HepG2 (cell line): Measurements from ENCODE around the gene RANBP3. TPM values are rescaled to one million over a fixed set of nuclear protein-coding genes. Genes with fewer than 3 reads are reported as not detected.

Experiments used
- ATF5 ChIP-seq: sonication (generic); formaldehyde crosslinking; IDR thresholded peaks from 2 replicates; pipeline ENCODE4 v1.4.0; 2020; ENCODE audit warnings: mild to moderate bottlenecking, low read depth, missing genetic modification reagents
- CBX1 ChIP-seq: IDR thresholded peaks from one replicate; pipeline ENCODE4 v1.6.1; 2016; ENCODE audit warnings: antibody characterized with exemption, low read depth
- GTF2F1 ChIP-seq: fragments of 150-350 bp; IDR thresholded peaks from 2 replicates; pipeline ENCODE4 v1.6.1; 2014; ENCODE audit warnings: low read length
- HOXD1 ChIP-seq: sonication (generic); formaldehyde crosslinking; IDR thresholded peaks from 2 replicates; pipeline ENCODE4 v1.5.0; 2020; ENCODE audit warnings: missing genetic modification reagents
- KDM5B ChIP-seq: sonication (generic); formaldehyde crosslinking; IDR thresholded peaks from 2 replicates; pipeline ENCODE4 v1.4.0; 2020; ENCODE audit warnings: missing genetic modification reagents, mild to moderate bottlenecking, borderline replicate concordance
- KLF12 ChIP-seq: sonication (generic); formaldehyde crosslinking; IDR thresholded peaks from 2 replicates; pipeline ENCODE4 v1.4.0; 2020; ENCODE audit warnings: missing genetic modification reagents, borderline replicate concordance
- MED1 ChIP-seq: sonication (generic); formaldehyde crosslinking; IDR thresholded peaks from 2 replicates; pipeline ENCODE4 v1.4.0; 2020; ENCODE audit warnings: missing genetic modification reagents
- POLR2AphosphoS2 ChIP-seq: IDR thresholded peaks from 2 replicates; pipeline ENCODE4 v1.6.1; 2011; ENCODE audit warnings: low read depth, low read length, improper control_type of control experiment
- POLR2G ChIP-seq: fragments of 200-400 bp; formaldehyde crosslinking; IDR thresholded peaks from 2 replicates; pipeline ENCODE4 v1.6.1; 2018; ENCODE audit warnings: mild to moderate bottlenecking, low read depth, low read length, moderate library complexity
- REXO4 ChIP-seq: sonication (generic); formaldehyde crosslinking; IDR thresholded peaks from 2 replicates; pipeline ENCODE4 v1.8.0; 2022; ENCODE audit warnings: missing genetic modification reagents, mild to moderate bottlenecking, borderline replicate concordance
- SNAPC2 ChIP-seq: sonication (generic); formaldehyde crosslinking; IDR thresholded peaks from 2 replicates; pipeline ENCODE4 v1.8.1; 2022; ENCODE audit warnings: mild to moderate bottlenecking, missing genetic modification reagents
- TMF1 ChIP-seq: sonication (generic); formaldehyde crosslinking; IDR thresholded peaks from 2 replicates; pipeline ENCODE4 v1.8.1; 2022; ENCODE audit warnings: low read depth, missing genetic modification reagents
- ZFY ChIP-seq: sonication (generic); formaldehyde crosslinking; IDR thresholded peaks from 2 replicates; pipeline ENCODE4 v1.4.0; 2020; ENCODE audit warnings: missing genetic modification reagents
- ZNF12 ChIP-seq: sonication (generic); formaldehyde crosslinking; IDR thresholded peaks from 2 replicates; pipeline ENCODE4 v1.5.0; 2020; ENCODE audit warnings: missing genetic modification reagents
- ZNF354B ChIP-seq: sonication (generic); formaldehyde crosslinking; IDR thresholded peaks from 2 replicates; pipeline ENCODE4 v1.8.0; 2022; ENCODE audit warnings: mild to moderate bottlenecking, missing genetic modification reagents
- ZNF441 ChIP-seq: sonication (generic); formaldehyde crosslinking; IDR thresholded peaks from 2 replicates; pipeline ENCODE4 v1.7.0; 2021; ENCODE audit warnings: missing genetic modification reagents, borderline replicate concordance
- ZNF550 ChIP-seq: sonication (generic); formaldehyde crosslinking; IDR thresholded peaks from 2 replicates; pipeline ENCODE4 v1.4.0; 2020; ENCODE audit warnings: mild to moderate bottlenecking, missing genetic modification reagents, borderline replicate concordance
- ZSCAN21 ChIP-seq: sonication (generic); formaldehyde crosslinking; IDR thresholded peaks from 2 replicates; pipeline ENCODE4 v1.8.0; 2022; ENCODE audit warnings: mild to moderate bottlenecking, missing genetic modification reagents, moderate library complexity, borderline replicate concordance
- ZSCAN31 ChIP-seq: sonication (generic); formaldehyde crosslinking; IDR thresholded peaks from 2 replicates; pipeline ENCODE4 v1.5.0; 2020; ENCODE audit warnings: low read depth, mild to moderate bottlenecking, missing genetic modification reagents
- polyA plus RNA-seq, 8 experiments: library from polyadenylated mRNA; depleted of rRNA in 3 of 8; stranded (reverse) in 7 of 8; unstranded in 1 of 8; fragments of >200 nt; fragmentation: Illumina TruSeq in 4 of 8; extraction: Trizol in 4 of 8; gene quantifications; 2 replicates each; pipeline versions ENCODE4 v1.2.1 to v1.2.3, GENCODE V29; 2011 to 2016; ENCODE audit warnings: low read depth in 4 of 8, missing spikeins in 1 of 8, mixed read lengths in 1 of 8; ENCODE audit not compliant: insufficient read depth in 1 of 8
- total RNA-seq, 5 experiments: library from RNA; depleted of rRNA; stranded (reverse); fragments of >200 nt; fragmentation: Illumina TruSeq; extraction: Trizol; gene quantifications; 2 replicates each; pipeline ENCODE4 v1.2.3, GENCODE V29; 2016; ENCODE audit warnings: low read depth in 1 of 5
- TF ChIP-seq, protein P1 (sequence below): sonication (generic); formaldehyde crosslinking; IDR thresholded peaks from 2 replicates; pipeline ENCODE4 v1.5.1; 2020; ENCODE audit warnings: mild to moderate bottlenecking, missing genetic modification reagents, moderate library complexity
- TF ChIP-seq, protein P2 (sequence below), 2 experiments: sonication (generic) in 1 of 2; formaldehyde crosslinking in 1 of 2; IDR thresholded peaks; 2 replicates each; pipeline versions ENCODE4 v1.4.0 to v1.6.1; 2018 to 2020; ENCODE audit warnings: missing genetic modification reagents in 2 of 2, borderline replicate concordance in 1 of 2, low read depth in 1 of 2, mild to moderate bottlenecking in 1 of 2, missing biosample characterization in 1 of 2
- TF ChIP-seq, protein P3 (sequence below): sonication (generic); formaldehyde crosslinking; IDR thresholded peaks from 2 replicates; pipeline ENCODE4 v1.8.1; 2023; ENCODE audit warnings: missing genetic modification reagents, inconsistent platforms, borderline replicate concordance

Gene RANBP3
- total and polyA plus RNA-seq, 2 of the 13 experiments (the other 11 are each of a cell fraction or from before 2014, with no cell fraction given), result 39.5 to 149 TPM

GRCh38 chr19:5905114-5905778, 72.7 kb downstream of the RANBP3 start (continued):
- TF ChIP-seq, protein P1, sequence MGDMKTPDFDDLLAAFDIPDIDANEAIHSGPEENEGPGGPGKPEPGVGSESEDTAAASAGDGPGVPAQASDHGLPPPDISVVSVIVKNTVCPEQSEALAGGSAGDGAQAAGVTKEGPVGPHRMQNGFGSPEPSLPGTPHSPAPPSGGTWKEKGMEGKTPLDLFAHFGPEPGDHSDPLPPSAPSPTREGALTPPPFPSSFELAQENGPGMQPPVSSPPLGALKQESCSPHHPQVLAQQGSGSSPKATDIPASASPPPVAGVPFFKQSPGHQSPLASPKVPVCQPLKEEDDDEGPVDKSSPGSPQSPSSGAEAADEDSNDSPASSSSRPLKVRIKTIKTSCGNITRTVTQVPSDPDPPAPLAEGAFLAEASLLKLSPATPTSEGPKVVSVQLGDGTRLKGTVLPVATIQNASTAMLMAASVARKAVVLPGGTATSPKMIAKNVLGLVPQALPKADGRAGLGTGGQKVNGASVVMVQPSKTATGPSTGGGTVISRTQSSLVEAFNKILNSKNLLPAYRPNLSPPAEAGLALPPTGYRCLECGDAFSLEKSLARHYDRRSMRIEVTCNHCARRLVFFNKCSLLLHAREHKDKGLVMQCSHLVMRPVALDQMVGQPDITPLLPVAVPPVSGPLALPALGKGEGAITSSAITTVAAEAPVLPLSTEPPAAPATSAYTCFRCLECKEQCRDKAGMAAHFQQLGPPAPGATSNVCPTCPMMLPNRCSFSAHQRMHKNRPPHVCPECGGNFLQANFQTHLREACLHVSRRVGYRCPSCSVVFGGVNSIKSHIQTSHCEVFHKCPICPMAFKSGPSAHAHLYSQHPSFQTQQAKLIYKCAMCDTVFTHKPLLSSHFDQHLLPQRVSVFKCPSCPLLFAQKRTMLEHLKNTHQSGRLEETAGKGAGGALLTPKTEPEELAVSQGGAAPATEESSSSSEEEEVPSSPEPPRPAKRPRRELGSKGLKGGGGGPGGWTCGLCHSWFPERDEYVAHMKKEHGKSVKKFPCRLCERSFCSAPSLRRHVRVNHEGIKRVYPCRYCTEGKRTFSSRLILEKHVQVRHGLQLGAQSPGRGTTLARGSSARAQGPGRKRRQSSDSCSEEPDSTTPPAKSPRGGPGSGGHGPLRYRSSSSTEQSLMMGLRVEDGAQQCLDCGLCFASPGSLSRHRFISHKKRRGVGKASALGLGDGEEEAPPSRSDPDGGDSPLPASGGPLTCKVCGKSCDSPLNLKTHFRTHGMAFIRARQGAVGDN (CRISPR knock-in tag), result no peak
- TF ChIP-seq SNAPC2 (CRISPR knock-in tag) (0 out of 2 replicates have a peak, but pooled peaks have one; percentile 1), GTF2F1 (no peak), POLR2AphosphoS2 (no peak), ZNF12 (no peak), ZFY (CRISPR knock-in tag) (peak; percentile 51), ZNF441 (0 out of 2 replicates have a peak, but pooled peaks have one; percentile 46), KDM5B (CRISPR knock-in tag) (no peak), CBX1 (peak; percentile 12), REXO4 (CRISPR knock-in tag) (0 out of 2 replicates have a peak, but pooled peaks have one; percentile 46), ZNF354B (CRISPR knock-in tag) (no peak), ATF5 (CRISPR knock-in tag) (no peak), ZSCAN31 (CRISPR knock-in tag) (0 out of 2 replicates have a peak, but pooled peaks have one; percentile 9), KLF12 (CRISPR knock-in tag) (no peak), HOXD1 (CRISPR knock-in tag) (no peak), MED1 (peak; percentile 3; the same call in 1 of the 2 replicates), TMF1 (CRISPR knock-in tag) (0 out of 2 replicates have a peak, but pooled peaks have one; percentile 2), POLR2G (peak; percentile 51; the same call in 1 of the 2 replicates), ZNF550 (CRISPR knock-in tag) (no peak), ZSCAN21 (CRISPR knock-in tag) (0 out of 2 replicates have a peak, but pooled peaks have one; percentile 1)
- TF ChIP-seq, protein P2, sequence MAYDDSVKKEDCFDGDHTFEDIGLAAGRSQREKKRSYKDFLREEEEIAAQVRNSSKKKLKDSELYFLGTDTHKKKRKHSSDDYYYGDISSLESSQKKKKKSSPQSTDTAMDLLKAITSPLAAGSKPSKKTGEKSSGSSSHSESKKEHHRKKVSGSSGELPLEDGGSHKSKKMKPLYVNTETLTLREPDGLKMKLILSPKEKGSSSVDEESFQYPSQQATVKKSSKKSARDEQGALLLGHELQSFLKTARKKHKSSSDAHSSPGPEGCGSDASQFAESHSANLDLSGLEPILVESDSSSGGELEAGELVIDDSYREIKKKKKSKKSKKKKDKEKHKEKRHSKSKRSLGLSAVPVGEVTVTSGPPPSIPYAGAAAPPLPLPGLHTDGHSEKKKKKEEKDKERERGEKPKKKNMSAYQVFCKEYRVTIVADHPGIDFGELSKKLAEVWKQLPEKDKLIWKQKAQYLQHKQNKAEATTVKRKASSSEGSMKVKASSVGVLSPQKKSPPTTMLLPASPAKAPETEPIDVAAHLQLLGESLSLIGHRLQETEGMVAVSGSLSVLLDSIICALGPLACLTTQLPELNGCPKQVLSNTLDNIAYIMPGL (CRISPR knock-in tag; IDR thresholded peaks at IDR 0.05; ENCODE audit: borderline replicate concordance in 1 of 2, low read depth in 1 of 2), result 0 out of 4 replicates have a peak, but pooled peaks of 1 of the 2 experiments have one; percentile 1
- TF ChIP-seq, protein P3, sequence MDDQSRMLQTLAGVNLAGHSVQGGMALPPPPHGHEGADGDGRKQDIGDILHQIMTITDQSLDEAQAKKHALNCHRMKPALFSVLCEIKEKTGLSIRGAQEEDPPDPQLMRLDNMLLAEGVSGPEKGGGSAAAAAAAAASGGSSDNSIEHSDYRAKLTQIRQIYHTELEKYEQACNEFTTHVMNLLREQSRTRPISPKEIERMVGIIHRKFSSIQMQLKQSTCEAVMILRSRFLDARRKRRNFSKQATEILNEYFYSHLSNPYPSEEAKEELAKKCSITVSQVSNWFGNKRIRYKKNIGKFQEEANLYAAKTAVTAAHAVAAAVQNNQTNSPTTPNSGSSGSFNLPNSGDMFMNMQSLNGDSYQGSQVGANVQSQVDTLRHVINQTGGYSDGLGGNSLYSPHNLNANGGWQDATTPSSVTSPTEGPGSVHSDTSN, result no peak
